Stimulated activated CD4-positive, alpha-beta T cell treated with anti-CD3 and anti-CD28 coated beads, Interleukin-4, amount 100 ng/mL, for 1 hour (primary cell): Measurements from ENCODE around the gene GDPD5.

Experiments used
- DNase-seq: peaks from one replicate; pipeline ENCODE4 v3.0.0-alpha.2; 2020

GDPD5 gene

GRCh38 chr11:75534259-75535069 lies 8.7 kb upstream of the GDPD5 start:
- DNase-seq, result no peak

- no peak for DNase-seq
These were observed 8.1 kb upstream of the GDPD5 start for GRCh38 chr11:75533896-75534258.

GRCh38 chr11:75532200-75533048 lies 6.7 kb upstream of the GDPD5 start:
- peak; percentile 77 for DNase-seq

GRCh38 chr11:75531325-75531724 lies 5.6 kb upstream of the GDPD5 start:
- no peak for DNase-seq

- DNase-seq, result no peak
These were observed 4.8 kb upstream of the GDPD5 start for GRCh38 chr11:75530577-75530976.

- no peak for DNase-seq
These were observed 2.4 kb upstream of the GDPD5 start for GRCh38 chr11:75527938-75528735.

- no peak for DNase-seq
These were observed 1.4 kb upstream of the GDPD5 start for GRCh38 chr11:75527130-75527529.

GRCh38 chr11:75526192-75526541 lies 426 bp upstream of the GDPD5 start:
- no peak for DNase-seq

GRCh38 chr11:75524665-75525432 lies 892 bp downstream of the GDPD5 start:
- DNase-seq, result peak; percentile 34

GRCh38 chr11:75523811-75524664 lies 1.7 kb downstream of the GDPD5 start:
- no peak for DNase-seq

- no peak for DNase-seq
These were observed 2.6 kb downstream of the GDPD5 start for GRCh38 chr11:75523189-75523588.

GRCh38 chr11:75522286-75523044 lies 3.3 kb downstream of the GDPD5 start:
- no peak for DNase-seq

GRCh38 chr11:75520688-75521087 lies 5.1 kb downstream of the GDPD5 start:
- DNase-seq, result no peak

- no peak for DNase-seq
These were observed 6.7 kb downstream of the GDPD5 start for GRCh38 chr11:75518771-75519653.

- no peak for DNase-seq
These were observed 7.6 kb downstream of the GDPD5 start for GRCh38 chr11:75518204-75518549.

GRCh38 chr11:75516886-75517285 lies 8.9 kb downstream of the GDPD5 start:
- DNase-seq, result no peak

GRCh38 chr11:75516140-75516539 lies 9.6 kb downstream of the GDPD5 start:
- no peak for DNase-seq

GRCh38 chr11:75514596-75514995 lies 11.1 kb downstream of the GDPD5 start:
- DNase-seq, result no peak

GRCh38 chr11:75513250-75513649 lies 12.5 kb downstream of the GDPD5 start:
- DNase-seq, result no peak

GRCh38 chr11:75510723-75511019 lies 15.1 kb downstream of the GDPD5 start:
- no peak for DNase-seq
